ENCODE results near the gene CDKN2AIP. TPM values are rescaled to one million over a fixed set of nuclear protein-coding genes. Genes with fewer than 3 reads are reported as not detected.
A peak's percentile ranks its signal among the peaks of the same experiment; 100 is the strongest.

The CDKN2AIP gene
- total RNA-seq, 1 donor from 2014 or later: 16.3 TPM

- TF ChIP-seq CTCF (IDR thresholded peaks at IDR 0.05; ENCODE audit: insufficient read depth, low read length, severe bottlenecking): no peak
- DNase-seq (ENCODE audit: low read depth): peak; percentile 36
- no peaks in the 10 kb centered on the region for H3K27me3 ChIP-seq (ENCODE audit: control insufficient read depth, insufficient read depth, low read length)
- FAIRE-seq: no peak
- H3K36me3 ChIP-seq (ENCODE audit: control insufficient read depth, insufficient read depth, low read length): peaks cover 11% of the 10 kb centered on the region
- peak overlapping the region; percentile 63 for H3K4me3 ChIP-seq (ENCODE audit: low read depth, low read length)
Observed at GRCh38 chr4:183443655-183444213, 702 bp upstream of the CDKN2AIP start.

- no peak for TF ChIP-seq CTCF (IDR thresholded peaks at IDR 0.05; ENCODE audit: insufficient read depth, low read length, severe bottlenecking)
- Histone ChIP-seq H3K36me3 (ENCODE audit: control insufficient read depth, insufficient read depth, low read length) (peaks cover 11% of the 10 kb centered on the region), H3K4me3 (ENCODE audit: low read depth, low read length) (peak overlapping the region; percentile 63), H3K27me3 (ENCODE audit: control insufficient read depth, insufficient read depth, low read length) (no peaks in the 10 kb centered on the region)
- DNase-seq (ENCODE audit: low read depth) (peak; percentile 11), FAIRE-seq (no peak)
Observed at GRCh38 chr4:183445097-183445428, 627 bp downstream of the CDKN2AIP start.

- Histone ChIP-seq H3K27me3 (ENCODE audit: control insufficient read depth, insufficient read depth, low read length) (no peaks in the 10 kb centered on the region), H3K36me3 (ENCODE audit: control insufficient read depth, insufficient read depth, low read length) (peaks cover 11% of the 10 kb centered on the region), H3K4me3 (ENCODE audit: low read depth, low read length) (no peak overlapping the region)
- TF ChIP-seq CTCF (IDR thresholded peaks at IDR 0.05; ENCODE audit: insufficient read depth, low read length, severe bottlenecking): no peak
- FAIRE-seq (no peak), DNase-seq (ENCODE audit: low read depth) (no peak)
Observed at GRCh38 chr4:183447646-183448045, 3.2 kb downstream of the CDKN2AIP start.

GRCh38 chr4:183448436-183448835 lies 4.0 kb downstream of the CDKN2AIP start:
- TF ChIP-seq CTCF (IDR thresholded peaks at IDR 0.05; ENCODE audit: insufficient read depth, low read length, severe bottlenecking): no peak
- no peak for FAIRE-seq
- H3K4me3 ChIP-seq (ENCODE audit: low read depth, low read length): no peak overlapping the region
- no peak for DNase-seq (ENCODE audit: low read depth)
- H3K36me3 ChIP-seq (ENCODE audit: control insufficient read depth, insufficient read depth, low read length): peaks cover 11% of the 10 kb centered on the region
- H3K27me3 ChIP-seq (ENCODE audit: control insufficient read depth, insufficient read depth, low read length): no peaks in the 10 kb centered on the region

GRCh38 chr4:183449193-183449882 lies 4.9 kb downstream of the CDKN2AIP start:
- peak; percentile 25 for DNase-seq (ENCODE audit: low read depth)
- H3K4me3 ChIP-seq (ENCODE audit: low read depth, low read length): no peak overlapping the region
- H3K36me3 ChIP-seq (ENCODE audit: control insufficient read depth, insufficient read depth, low read length): peaks cover 11% of the 10 kb centered on the region
- H3K27me3 ChIP-seq (ENCODE audit: control insufficient read depth, insufficient read depth, low read length): no peaks in the 10 kb centered on the region
- no peak for FAIRE-seq
- TF ChIP-seq CTCF (IDR thresholded peaks at IDR 0.05; ENCODE audit: insufficient read depth, low read length, severe bottlenecking): no peak

GRCh38 chr4:183450108-183450507 lies 5.7 kb downstream of the CDKN2AIP start:
- DNase-seq (ENCODE audit: low read depth) (no peak), FAIRE-seq (no peak)
- H3K4me3 ChIP-seq (ENCODE audit: low read depth, low read length): no peak overlapping the region
- H3K27me3 ChIP-seq (ENCODE audit: control insufficient read depth, insufficient read depth, low read length): no peaks in the 10 kb centered on the region
- no peak for TF ChIP-seq CTCF (IDR thresholded peaks at IDR 0.05; ENCODE audit: insufficient read depth, low read length, severe bottlenecking)
- H3K36me3 ChIP-seq (ENCODE audit: control insufficient read depth, insufficient read depth, low read length): peaks cover 11% of the 10 kb centered on the region

Data from bronchial epithelial cell (primary cell).